Panc1 (cell line): ENCODE results near the gene GRB7. TPM values are rescaled to one million over a fixed set of nuclear protein-coding genes. Genes with fewer than 3 reads are reported as not detected.

ENCODE experiments used
- ATAC-seq: fragments of 200-7000 bp; cut with Tn5 transposase; 2 replicates; pipeline ENCODE4 v1.9.1; 2020; ENCODE audit warnings: mild to moderate bottlenecking, moderate library complexity
- BruUV-seq: library from RNA; stranded (reverse); fragments of 400-500 nt; replicated peaks from 2 replicates; lab custom pipeline; 2021; lab: Mats Ljungman, UMichigan
- CTCF ChIA-PET: fragments of 300-600 bp; sonication (Branson Sonifier 250); formaldehyde crosslinking; loops from one replicate; lab custom pipeline; 2022; ENCODE audit warnings: antibody characterized with exemption; lab: Charles Lee
- POLR2A ChIA-PET: fragments of 300-600 bp; sonication (Branson Sonifier 250); formaldehyde crosslinking; loops from one replicate; lab custom pipeline; 2022; ENCODE audit warnings: antibody characterized with exemption; lab: Charles Lee
- DNase-seq: peaks from one replicate; pipeline ENCODE4 v3.0.0-alpha.2; 2010; ENCODE audit warnings: low read depth, low spot score
- H3K27ac ChIP-seq: 2 replicates; pipeline ENCODE4 v1.5.1; 2011; ENCODE audit warnings: mild to moderate bottlenecking, low read length, inconsistent platforms
- H3K27me3 ChIP-seq: fragments of 200-500 bp; sonication (Bioruptor generic); 2 replicates; pipeline ENCODE4 v1.6.0; 2014; ENCODE audit warnings: low read length, inconsistent platforms; ENCODE audit not compliant: control insufficient read depth, insufficient read depth
- H3K36me3 ChIP-seq: fragments of 200-500 bp; sonication (Bioruptor generic); 2 replicates; pipeline ENCODE4 v1.5.1; 2014; ENCODE audit warnings: inconsistent platforms, mild to moderate bottlenecking, low read length, moderate library complexity; ENCODE audit not compliant: control insufficient read depth, insufficient read depth
- H3K4me1 ChIP-seq: 2 replicates; pipeline ENCODE4 v1.5.1; 2011; ENCODE audit warnings: inconsistent platforms, mild to moderate bottlenecking, low read length, moderate library complexity; ENCODE audit not compliant: control insufficient read depth, insufficient read depth
- H3K4me3 ChIP-seq, 2 experiments: 2 replicates each; pipeline ENCODE4 v1.5.1; 2011 to 2012; ENCODE audit warnings: low read depth in 2 of 2, low read length in 2 of 2, mild to moderate bottlenecking in 2 of 2, inconsistent platforms in 1 of 2, moderate library complexity in 1 of 2
- H3K9me3 ChIP-seq: fragments of 200-500 bp; sonication (Bioruptor generic); 2 replicates; pipeline ENCODE4 v1.5.1; 2014; ENCODE audit warnings: low read depth, mild to moderate bottlenecking, inconsistent platforms, low read length, moderate library complexity; ENCODE audit not compliant: control insufficient read depth, insufficient read depth
- POLR2AphosphoS5 ChIP-seq: IDR thresholded peaks from 2 replicates; pipeline ENCODE4 v1.6.1; 2012; ENCODE audit warnings: mild to moderate bottlenecking, low read depth, low read length, moderate library complexity
- SIN3A ChIP-seq: IDR thresholded peaks from 2 replicates; pipeline ENCODE4 v1.6.1; 2012; ENCODE audit warnings: low read depth, mild to moderate bottlenecking, low read length, moderate library complexity, borderline replicate concordance; ENCODE audit not compliant: insufficient read depth
- TCF7L2 ChIP-seq: IDR thresholded peaks from 2 replicates; pipeline ENCODE4 v1.6.1; 2011; ENCODE audit warnings: mild to moderate bottlenecking, low read depth, low read length, inconsistent platforms
- in situ Hi-C: cut with HindIII; loops from 2 replicates; pipeline ENCODE4 v1.10.0; 2016; ENCODE audit warnings: low sequenced_read_pairs, low pct_unique_long_range_greater_than_20kb
- intact Hi-C: fragments of 100-400 bp; cut with micrococcal nuclease; formaldehyde crosslinking; loops from one replicate; pipeline ENCODE4 v1.10.0; 2022; ENCODE audit not compliant: unreplicated experiment
- total RNA-seq: library from RNA; stranded (reverse); gene quantifications from one replicate; pipeline ENCODE4 v1.2.1, GENCODE V29; 2021; ENCODE audit not compliant: unreplicated experiment
- TF ChIP-seq, protein P1 (sequence below): fragments of 450-650 bp; IDR thresholded peaks from 2 replicates; pipeline ENCODE4 v1.5.1; 2017; ENCODE audit warnings: mild to moderate bottlenecking
- TF ChIP-seq, protein P2 (sequence below), 2 experiments: IDR thresholded peaks; 2 replicates each; pipeline ENCODE4 v1.6.1; 2011 to 2012; ENCODE audit warnings: low read depth in 2 of 2, control low read depth in 1 of 2, low read length in 1 of 2, mild to moderate bottlenecking in 1 of 2, moderate library complexity in 1 of 2; ENCODE audit not compliant: insufficient read depth in 1 of 2

The GRB7 gene
- total RNA-seq, 1 experiment from 2014 or later, result 2.8 TPM

DNA sequence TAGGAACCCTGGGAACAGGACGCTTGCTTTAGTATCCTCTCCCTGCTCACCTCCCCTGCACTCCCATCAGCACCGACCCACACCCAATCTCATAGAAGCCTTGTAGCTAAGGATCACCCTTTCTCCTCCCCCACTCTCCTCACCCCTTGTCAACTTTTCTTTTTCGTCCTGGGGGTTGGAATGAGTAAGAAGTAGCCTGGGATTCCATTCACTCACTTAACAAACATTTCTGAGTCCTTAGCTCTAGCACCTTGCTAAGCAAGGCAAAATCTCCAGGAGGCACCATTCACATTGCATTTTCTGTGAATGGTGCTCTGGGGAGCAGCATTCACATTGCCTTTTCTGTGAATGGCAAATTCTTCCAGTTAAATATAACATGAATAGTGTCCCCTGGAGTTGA, 48.8 kb upstream of the GRB7 start:
- Histone ChIP-seq H3K27me3 (no peaks in the 10 kb centered on the region), H3K4me3 (peak overlapping the region in 1 of 2 experiments; percentile 78; a peak in 2 of 4 replicates), H3K36me3 (no peaks in the 10 kb centered on the region; the same call in 1 of the 2 replicates), H3K4me1 (0 out of 2 replicates have a peak, but pooled peaks cover 3% of the 10 kb centered on the region), H3K9me3 (peaks cover 4% of the 10 kb centered on the region; the same call in 1 of the 2 replicates), H3K27ac (no peak overlapping the region)
- POLR2A ChIA-PET, result no interaction called here
- CTCF ChIA-PET, result no interaction called here
- no peak for DNase-seq
- ATAC-seq, result no peak
- intact Hi-C loops, result no loop called here
- BruUV-seq, result no TSS peak
- in situ Hi-C loops, result no loop called here
- TF ChIP-seq, protein P1, sequence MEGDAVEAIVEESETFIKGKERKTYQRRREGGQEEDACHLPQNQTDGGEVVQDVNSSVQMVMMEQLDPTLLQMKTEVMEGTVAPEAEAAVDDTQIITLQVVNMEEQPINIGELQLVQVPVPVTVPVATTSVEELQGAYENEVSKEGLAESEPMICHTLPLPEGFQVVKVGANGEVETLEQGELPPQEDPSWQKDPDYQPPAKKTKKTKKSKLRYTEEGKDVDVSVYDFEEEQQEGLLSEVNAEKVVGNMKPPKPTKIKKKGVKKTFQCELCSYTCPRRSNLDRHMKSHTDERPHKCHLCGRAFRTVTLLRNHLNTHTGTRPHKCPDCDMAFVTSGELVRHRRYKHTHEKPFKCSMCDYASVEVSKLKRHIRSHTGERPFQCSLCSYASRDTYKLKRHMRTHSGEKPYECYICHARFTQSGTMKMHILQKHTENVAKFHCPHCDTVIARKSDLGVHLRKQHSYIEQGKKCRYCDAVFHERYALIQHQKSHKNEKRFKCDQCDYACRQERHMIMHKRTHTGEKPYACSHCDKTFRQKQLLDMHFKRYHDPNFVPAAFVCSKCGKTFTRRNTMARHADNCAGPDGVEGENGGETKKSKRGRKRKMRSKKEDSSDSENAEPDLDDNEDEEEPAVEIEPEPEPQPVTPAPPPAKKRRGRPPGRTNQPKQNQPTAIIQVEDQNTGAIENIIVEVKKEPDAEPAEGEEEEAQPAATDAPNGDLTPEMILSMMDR, result no peak
- TF ChIP-seq SIN3A, result no peak
- TF ChIP-seq, protein P2, sequence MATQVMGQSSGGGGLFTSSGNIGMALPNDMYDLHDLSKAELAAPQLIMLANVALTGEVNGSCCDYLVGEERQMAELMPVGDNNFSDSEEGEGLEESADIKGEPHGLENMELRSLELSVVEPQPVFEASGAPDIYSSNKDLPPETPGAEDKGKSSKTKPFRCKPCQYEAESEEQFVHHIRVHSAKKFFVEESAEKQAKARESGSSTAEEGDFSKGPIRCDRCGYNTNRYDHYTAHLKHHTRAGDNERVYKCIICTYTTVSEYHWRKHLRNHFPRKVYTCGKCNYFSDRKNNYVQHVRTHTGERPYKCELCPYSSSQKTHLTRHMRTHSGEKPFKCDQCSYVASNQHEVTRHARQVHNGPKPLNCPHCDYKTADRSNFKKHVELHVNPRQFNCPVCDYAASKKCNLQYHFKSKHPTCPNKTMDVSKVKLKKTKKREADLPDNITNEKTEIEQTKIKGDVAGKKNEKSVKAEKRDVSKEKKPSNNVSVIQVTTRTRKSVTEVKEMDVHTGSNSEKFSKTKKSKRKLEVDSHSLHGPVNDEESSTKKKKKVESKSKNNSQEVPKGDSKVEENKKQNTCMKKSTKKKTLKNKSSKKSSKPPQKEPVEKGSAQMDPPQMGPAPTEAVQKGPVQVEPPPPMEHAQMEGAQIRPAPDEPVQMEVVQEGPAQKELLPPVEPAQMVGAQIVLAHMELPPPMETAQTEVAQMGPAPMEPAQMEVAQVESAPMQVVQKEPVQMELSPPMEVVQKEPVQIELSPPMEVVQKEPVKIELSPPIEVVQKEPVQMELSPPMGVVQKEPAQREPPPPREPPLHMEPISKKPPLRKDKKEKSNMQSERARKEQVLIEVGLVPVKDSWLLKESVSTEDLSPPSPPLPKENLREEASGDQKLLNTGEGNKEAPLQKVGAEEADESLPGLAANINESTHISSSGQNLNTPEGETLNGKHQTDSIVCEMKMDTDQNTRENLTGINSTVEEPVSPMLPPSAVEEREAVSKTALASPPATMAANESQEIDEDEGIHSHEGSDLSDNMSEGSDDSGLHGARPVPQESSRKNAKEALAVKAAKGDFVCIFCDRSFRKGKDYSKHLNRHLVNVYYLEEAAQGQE (IDR thresholded peaks at IDR 0.05; ENCODE audit: insufficient read depth in 1 of 2, low read depth in 2 of 2, low read length in 1 of 2), result no peak
- TF ChIP-seq TCF7L2, result no peak
- TF ChIP-seq POLR2AphosphoS5, result no peak

DNA sequence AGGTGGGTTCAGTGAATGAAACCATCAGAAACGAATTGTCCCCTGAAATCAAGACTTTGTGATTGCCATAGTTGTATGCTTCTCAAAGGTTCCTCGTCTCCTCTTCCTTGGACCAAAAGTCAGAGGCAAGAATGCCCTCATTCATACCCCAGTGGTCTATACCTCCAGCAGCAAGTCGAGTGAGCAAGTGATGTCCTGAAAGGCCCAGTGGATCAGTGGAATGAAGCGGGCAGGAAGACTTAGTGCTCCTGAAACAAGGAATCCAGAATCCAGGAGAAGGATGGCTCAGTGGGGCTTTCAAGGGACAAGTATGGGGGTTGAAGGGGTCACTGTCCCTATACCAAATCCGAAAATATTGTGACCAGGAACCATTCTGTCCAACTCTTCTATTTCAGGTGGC, 43.1 kb upstream of the GRB7 start:
- intact Hi-C loops (no loop called here), in situ Hi-C loops (no loop called here)
- Histone ChIP-seq H3K4me3 (no peak overlapping the region), H3K4me1 (peaks cover 5% of the 10 kb centered on the region), H3K27ac (no peak overlapping the region), H3K27me3 (no peaks in the 10 kb centered on the region), H3K36me3 (no peaks in the 10 kb centered on the region), H3K9me3 (no peaks in the 10 kb centered on the region)
- no peak for ATAC-seq
- DNase-seq, result no peak
- ChIA-PET CTCF (interaction anchor here (0.7 to 0.8 kb wide), 2 partner anchors 10 to 28 kb away, joined by 3 to 6 read pairs; no protein-coding TSS in a partner anchor), POLR2A (no interaction called here)
- TF ChIP-seq POLR2AphosphoS5, result no peak
- TF ChIP-seq, protein P2 (IDR thresholded peaks at IDR 0.05; ENCODE audit: insufficient read depth in 1 of 2, low read depth in 2 of 2, low read length in 1 of 2), result no peak
- no TSS peak for BruUV-seq
